Measurements from ENCODE around the gene KCNK10. TPM values are rescaled to one million over a fixed set of nuclear protein-coding genes. Genes with fewer than 3 reads are reported as not detected.

KCNK10 gene
- total and polyA plus RNA-seq, 2 experiments from 2014 or later = not detected

DNA sequence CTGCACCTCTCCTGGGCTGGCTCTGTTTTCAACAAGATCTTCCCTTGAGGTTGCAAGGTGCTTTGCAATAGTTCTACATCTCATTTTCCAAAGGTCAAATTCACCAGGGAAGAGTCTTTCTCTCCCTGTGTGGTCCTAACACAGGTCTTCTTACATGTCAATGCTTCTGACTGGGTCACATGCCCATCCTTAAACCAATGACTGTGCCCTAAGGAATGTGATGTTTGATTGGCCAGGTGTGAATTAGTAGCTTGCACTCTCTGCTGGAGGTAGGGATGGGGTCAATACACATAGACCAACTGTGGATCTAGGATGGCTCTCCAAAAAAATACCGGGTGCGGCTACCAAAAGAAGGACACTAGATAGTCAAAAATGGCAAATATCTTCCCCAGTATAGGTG is 19.9 kb upstream of the KCNK10 start:
- Histone ChIP-seq H3K4me1 (ENCODE audit: low read depth) (peaks cover 1% of the 10 kb centered on the region), H3K27ac (no peak overlapping the region), H3K36me3 (no peaks in the 10 kb centered on the region), H3K4me3 (no peak overlapping the region), H3K9me3 (ENCODE audit: low read depth) (no peaks in the 10 kb centered on the region), H3K27me3 (no peaks in the 10 kb centered on the region)
- TF ChIP-seq, protein P1, sequence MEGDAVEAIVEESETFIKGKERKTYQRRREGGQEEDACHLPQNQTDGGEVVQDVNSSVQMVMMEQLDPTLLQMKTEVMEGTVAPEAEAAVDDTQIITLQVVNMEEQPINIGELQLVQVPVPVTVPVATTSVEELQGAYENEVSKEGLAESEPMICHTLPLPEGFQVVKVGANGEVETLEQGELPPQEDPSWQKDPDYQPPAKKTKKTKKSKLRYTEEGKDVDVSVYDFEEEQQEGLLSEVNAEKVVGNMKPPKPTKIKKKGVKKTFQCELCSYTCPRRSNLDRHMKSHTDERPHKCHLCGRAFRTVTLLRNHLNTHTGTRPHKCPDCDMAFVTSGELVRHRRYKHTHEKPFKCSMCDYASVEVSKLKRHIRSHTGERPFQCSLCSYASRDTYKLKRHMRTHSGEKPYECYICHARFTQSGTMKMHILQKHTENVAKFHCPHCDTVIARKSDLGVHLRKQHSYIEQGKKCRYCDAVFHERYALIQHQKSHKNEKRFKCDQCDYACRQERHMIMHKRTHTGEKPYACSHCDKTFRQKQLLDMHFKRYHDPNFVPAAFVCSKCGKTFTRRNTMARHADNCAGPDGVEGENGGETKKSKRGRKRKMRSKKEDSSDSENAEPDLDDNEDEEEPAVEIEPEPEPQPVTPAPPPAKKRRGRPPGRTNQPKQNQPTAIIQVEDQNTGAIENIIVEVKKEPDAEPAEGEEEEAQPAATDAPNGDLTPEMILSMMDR (IDR thresholded peaks at IDR 0.05; ENCODE audit: low read depth, low read length) = no peak
- no peak for DNase-seq (ENCODE audit: low read depth in 1 of 2, low spot score in 1 of 2)

DNA sequence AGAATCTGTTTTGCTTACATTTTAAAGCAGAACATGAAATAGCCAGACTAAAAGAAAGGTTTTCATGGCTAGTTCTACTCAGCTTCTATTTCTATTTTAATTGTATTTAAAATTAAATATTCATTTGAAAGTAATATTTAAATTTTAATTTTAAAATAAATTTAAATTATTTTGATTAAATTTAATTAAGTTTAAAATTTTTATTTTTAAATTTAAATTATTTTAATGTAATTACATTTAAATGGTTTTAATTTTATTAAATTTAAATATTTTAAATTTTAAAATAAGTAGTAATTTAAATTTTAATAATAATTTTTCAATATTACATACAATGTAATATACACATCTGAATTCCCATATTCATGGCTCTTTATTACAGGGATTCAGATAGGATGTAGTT is 17.3 kb upstream of the KCNK10 start:
- H3K9me3 ChIP-seq (ENCODE audit: low read depth) = no peaks in the 10 kb centered on the region
- H3K36me3 ChIP-seq = no peaks in the 10 kb centered on the region
- H3K4me1 ChIP-seq (ENCODE audit: low read depth) = no peaks in the 10 kb centered on the region
- H3K27me3 ChIP-seq = peaks cover 5% of the 10 kb centered on the region
- no peak for DNase-seq (ENCODE audit: low read depth in 1 of 2, low spot score in 1 of 2)
- H3K27ac ChIP-seq = no peak overlapping the region
- H3K4me3 ChIP-seq = no peak overlapping the region
- TF ChIP-seq, protein P1 (IDR thresholded peaks at IDR 0.05; ENCODE audit: low read depth, low read length) = no peak

DNA sequence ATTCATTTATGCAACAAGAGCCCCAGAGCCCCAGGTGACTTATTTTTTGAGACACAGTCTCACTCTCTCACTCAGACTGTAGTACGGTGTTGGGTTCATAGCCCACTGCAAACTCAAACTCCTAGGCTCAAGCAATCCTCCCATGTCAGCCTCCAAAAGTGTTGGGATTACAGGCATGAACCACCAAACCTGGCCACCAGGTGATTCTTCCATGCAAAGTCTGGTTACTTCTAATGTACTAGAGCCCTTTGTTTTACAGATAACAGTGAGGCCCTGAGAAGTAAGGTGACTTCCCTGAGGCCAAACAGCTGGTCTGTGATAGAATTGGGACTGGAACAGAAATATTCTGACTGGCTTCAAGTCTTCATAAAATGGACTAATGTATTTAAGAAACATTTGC is 10.0 kb upstream of the KCNK10 start:
- H3K27me3 ChIP-seq = peaks cover 54% of the 10 kb centered on the region
- H3K36me3 ChIP-seq = no peaks in the 10 kb centered on the region
- H3K4me1 ChIP-seq (ENCODE audit: low read depth) = no peaks in the 10 kb centered on the region
- TF ChIP-seq, protein P1 (IDR thresholded peaks at IDR 0.05; ENCODE audit: low read depth, low read length) = no peak
- no peak overlapping the region for H3K27ac ChIP-seq
- no peak overlapping the region for H3K4me3 ChIP-seq
- no peak for DNase-seq (ENCODE audit: low read depth in 1 of 2, low spot score in 1 of 2)
- no peaks in the 10 kb centered on the region for H3K9me3 ChIP-seq (ENCODE audit: low read depth)

DNA sequence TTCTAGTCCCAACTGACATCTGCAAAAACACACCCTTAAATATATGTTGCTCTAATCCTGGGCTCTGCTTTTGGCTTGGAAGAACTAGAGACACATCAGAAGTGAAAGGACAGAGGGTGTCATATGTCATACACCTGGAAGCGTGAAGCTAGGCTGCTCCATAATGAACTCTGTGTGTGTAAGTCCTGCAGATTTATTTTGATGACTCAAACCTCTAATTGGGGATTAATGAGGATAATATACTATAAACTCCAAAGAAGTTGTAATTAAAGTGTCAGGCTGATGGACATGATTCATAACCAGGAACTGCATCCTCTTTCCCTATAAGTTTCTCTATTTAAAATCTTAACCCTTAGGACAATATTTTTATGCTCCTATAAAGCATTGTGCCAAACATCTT is 4.4 kb upstream of the KCNK10 start:
- no peaks in the 10 kb centered on the region for H3K4me1 ChIP-seq (ENCODE audit: low read depth)
- DNase-seq (ENCODE audit: low read depth in 1 of 2, low spot score in 1 of 2) = no peak
- no peak overlapping the region for H3K4me3 ChIP-seq
- peaks cover 99% of the 10 kb centered on the region for H3K27me3 ChIP-seq
- H3K27ac ChIP-seq = no peak overlapping the region
- H3K36me3 ChIP-seq = no peaks in the 10 kb centered on the region
- TF ChIP-seq, protein P1 (IDR thresholded peaks at IDR 0.05; ENCODE audit: low read depth, low read length) = no peak
- no peaks in the 10 kb centered on the region for H3K9me3 ChIP-seq (ENCODE audit: low read depth)

DNA sequence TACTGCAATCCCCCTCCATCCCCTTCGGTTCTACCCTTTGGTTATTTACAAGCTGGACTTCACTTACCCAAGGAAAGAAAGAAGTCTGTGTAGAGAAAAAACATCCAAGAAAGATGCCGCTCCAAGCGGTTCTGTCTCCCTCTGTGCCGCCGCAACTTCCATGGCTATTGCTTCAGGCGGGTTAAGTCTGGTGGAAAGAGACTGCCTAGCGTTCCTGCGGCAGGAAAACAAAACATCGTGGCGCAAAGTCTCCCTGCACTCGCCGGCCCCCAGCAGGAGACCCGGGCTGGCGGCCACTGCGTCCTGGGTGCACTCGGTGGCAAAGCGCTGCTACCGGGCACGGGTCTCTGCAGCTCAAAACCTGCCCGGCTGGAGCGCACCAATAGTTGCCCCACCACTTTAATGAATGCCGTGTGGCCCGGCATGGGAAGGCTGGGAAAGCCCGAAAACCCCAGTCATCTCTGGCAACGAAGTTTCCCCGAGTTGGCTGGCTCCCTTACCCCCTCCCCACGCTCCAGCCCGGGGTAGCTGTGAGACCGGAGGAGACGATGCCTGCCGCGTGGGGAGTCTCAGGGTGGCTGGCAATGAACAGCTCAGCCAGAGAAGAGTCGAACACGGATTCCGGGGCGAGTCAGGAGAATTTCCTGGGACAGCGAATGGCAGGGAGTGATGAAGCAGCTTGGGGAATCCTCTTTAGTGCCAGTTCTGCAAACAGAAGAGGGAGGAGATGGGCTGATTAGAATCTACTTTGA is 3.5 kb upstream of the KCNK10 start:
- TF ChIP-seq, protein P1 (IDR thresholded peaks at IDR 0.05; ENCODE audit: low read depth, low read length) = no peak
- peak in 1 of 2 donors; percentile 30 for DNase-seq (ENCODE audit: low read depth in 1 of 2, low spot score in 1 of 2)
- no peaks in the 10 kb centered on the region for H3K4me1 ChIP-seq (ENCODE audit: low read depth)
- peaks cover 100% of the 10 kb centered on the region for H3K27me3 ChIP-seq
- no peaks in the 10 kb centered on the region for H3K36me3 ChIP-seq
- no peaks in the 10 kb centered on the region for H3K9me3 ChIP-seq (ENCODE audit: low read depth)
- H3K4me3 ChIP-seq = no peak overlapping the region
- H3K27ac ChIP-seq = no peak overlapping the region
